HepG2 (cell line): ENCODE data around the gene CLBA1. TPM values are rescaled to one million over a fixed set of nuclear protein-coding genes. Genes with fewer than 3 reads are reported as not detected.

Experiments used
- FOXP1 ChIP-seq, 2 experiments: fragments of 450-650 bp in 1 of 2; IDR thresholded peaks; 2 replicates each; pipeline ENCODE4 v1.6.1; 2017 to 2018; ENCODE audit warnings: antibody characterized with exemption in 1 of 2
- HINFP ChIP-seq: sonication (generic); formaldehyde crosslinking; IDR thresholded peaks from 2 replicates; pipeline ENCODE4 v1.4.0; 2020; ENCODE audit warnings: low read depth, mild to moderate bottlenecking, missing genetic modification reagents
- HIVEP1 ChIP-seq: sonication (generic); formaldehyde crosslinking; IDR thresholded peaks from 2 replicates; pipeline ENCODE4 v1.4.0; 2020; ENCODE audit warnings: mild to moderate bottlenecking, missing genetic modification reagents
- MED8 ChIP-seq: sonication (generic); formaldehyde crosslinking; IDR thresholded peaks from 2 replicates; pipeline ENCODE4 v1.8.1; 2023; ENCODE audit warnings: mild to moderate bottlenecking, missing genetic modification reagents; ENCODE audit not compliant: insufficient replicate concordance
- MYC ChIP-seq: sonication (generic); formaldehyde crosslinking; IDR thresholded peaks from 2 replicates; pipeline ENCODE4 v1.9.0; 2021; ENCODE audit warnings: missing genetic modification reagents, borderline replicate concordance
- NCOR1 ChIP-seq: fragments of 200-600 bp; sonication (generic); IDR thresholded peaks from 2 replicates; pipeline ENCODE4 v1.7.0; 2017; ENCODE audit warnings: antibody characterized with exemption, low read length, borderline replicate concordance
- PATZ1 ChIP-seq: sonication (generic); formaldehyde crosslinking; IDR thresholded peaks from 2 replicates; pipeline ENCODE4 v1.4.0; 2020; ENCODE audit warnings: missing genetic modification reagents
- ZNF138 ChIP-seq: sonication (generic); formaldehyde crosslinking; IDR thresholded peaks from 2 replicates; pipeline ENCODE4 v1.5.0; 2020; ENCODE audit warnings: mild to moderate bottlenecking, low read depth, missing genetic modification reagents
- ZNF263 ChIP-seq: sonication (generic); formaldehyde crosslinking; IDR thresholded peaks from 2 replicates; pipeline ENCODE4 v1.4.0; 2020; ENCODE audit warnings: missing genetic modification reagents
- ZNF282 ChIP-seq: fragments of 450-650 bp; IDR thresholded peaks from 2 replicates; pipeline ENCODE4 v1.6.1; 2018; ENCODE audit not compliant: partially characterized antibody
- ZNF468 ChIP-seq: sonication (generic); formaldehyde crosslinking; IDR thresholded peaks from 2 replicates; pipeline ENCODE4 v1.8.0; 2022; ENCODE audit warnings: mild to moderate bottlenecking, moderate library complexity, missing genetic modification reagents
- ZNF563 ChIP-seq: sonication (generic); formaldehyde crosslinking; IDR thresholded peaks from 2 replicates; pipeline ENCODE4 v1.8.0; 2022; ENCODE audit warnings: mild to moderate bottlenecking, moderate library complexity, missing genetic modification reagents
- ZNF800 ChIP-seq: sonication (generic); formaldehyde crosslinking; IDR thresholded peaks from 2 replicates; pipeline ENCODE4 v1.4.0; 2020; ENCODE audit warnings: missing genetic modification reagents
- polyA plus RNA-seq, 8 experiments: library from polyadenylated mRNA; depleted of rRNA in 3 of 8; stranded (reverse) in 7 of 8; unstranded in 1 of 8; fragments of >200 nt; fragmentation: Illumina TruSeq in 4 of 8; extraction: Trizol in 4 of 8; gene quantifications; 2 replicates each; pipeline versions ENCODE4 v1.2.1 to v1.2.3, GENCODE V29; 2011 to 2016; ENCODE audit warnings: low read depth in 4 of 8, missing spikeins in 1 of 8, mixed read lengths in 1 of 8; ENCODE audit not compliant: insufficient read depth in 1 of 8
- total RNA-seq, 5 experiments: library from RNA; depleted of rRNA; stranded (reverse); fragments of >200 nt; fragmentation: Illumina TruSeq; extraction: Trizol; gene quantifications; 2 replicates each; pipeline ENCODE4 v1.2.3, GENCODE V29; 2016; ENCODE audit warnings: low read depth in 1 of 5
- TF ChIP-seq, protein P1 (sequence below): sonication (generic); formaldehyde crosslinking; IDR thresholded peaks from one replicate; pipeline ENCODE4 v1.5.1; 2020; ENCODE audit warnings: mild to moderate bottlenecking, missing genetic modification reagents; ENCODE audit errors: not compliant biosample characterization

Gene CLBA1
- total and polyA plus RNA-seq, 2 of the 13 experiments (the other 11 are each of a cell fraction or from before 2014, with no cell fraction given), result 1.2 to 1.4 TPM

DNA sequence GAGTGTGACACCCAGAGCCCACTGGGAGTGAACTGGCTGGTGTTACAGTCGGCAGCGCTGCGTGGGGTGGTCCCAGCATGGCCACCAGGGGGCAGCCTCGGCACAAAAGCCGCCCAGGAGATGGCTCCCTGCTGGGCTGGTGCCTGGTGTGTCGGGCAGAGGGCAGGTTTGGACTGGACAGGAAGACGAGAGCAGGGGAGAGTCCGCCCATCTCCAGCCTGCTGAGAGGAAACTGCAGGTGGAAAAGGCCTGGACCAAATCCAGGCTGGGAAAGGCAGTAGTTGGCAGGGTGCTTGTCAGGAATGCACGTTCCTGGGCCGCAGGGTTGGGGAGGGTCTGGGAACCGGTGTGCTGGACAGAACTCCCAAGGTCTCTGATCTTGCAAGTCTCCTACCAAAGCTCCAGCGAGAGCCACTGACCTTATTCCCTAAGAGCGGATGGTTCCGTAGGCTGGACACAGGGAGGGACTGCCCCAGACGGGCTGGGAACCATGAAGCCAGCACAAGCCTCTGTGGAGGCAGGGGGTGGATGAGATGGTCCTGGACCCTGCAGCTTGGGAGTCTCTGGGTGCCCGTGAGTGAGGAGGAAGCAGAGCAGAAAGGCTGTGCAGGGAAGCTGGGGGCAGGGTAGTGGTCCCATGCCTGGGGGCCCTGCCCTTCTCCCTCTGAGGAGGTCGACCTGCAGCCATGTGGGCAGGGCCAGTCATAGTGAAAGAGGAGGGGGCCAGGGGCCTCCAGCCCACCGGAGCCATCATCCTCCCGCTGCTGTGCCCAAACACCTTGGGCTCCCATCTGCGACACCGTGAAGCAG lies 9.2 kb upstream of the CLBA1 start (continued):
- TF ChIP-seq HIVEP1 (CRISPR knock-in tag) (no peak), HINFP (CRISPR knock-in tag) (0 out of 2 replicates have a peak, but pooled peaks have one; percentile 47), MYC (peak; percentile 14; the same call in 1 of the 2 replicates), ZNF138 (CRISPR knock-in tag) (no peak), ZNF800 (CRISPR knock-in tag) (no peak; the same call in 1 of the 2 replicates), ZNF563 (CRISPR knock-in tag) (no peak), ZNF282 (no peak), FOXP1 (IDR thresholded peaks at IDR 0.05) (no peak), FOXP1 (CRISPR knock-in tag; IDR thresholded peaks at IDR 0.05) (no peak), NCOR1 (no peak), MED8 (CRISPR knock-in tag) (no peak), ZNF263 (CRISPR knock-in tag) (0 out of 2 replicates have a peak, but pooled peaks have one; percentile 4), ZNF468 (CRISPR knock-in tag) (no peak), PATZ1 (CRISPR knock-in tag) (0 out of 2 replicates have a peak, but pooled peaks have one; percentile 13)
- TF ChIP-seq, protein P1, sequence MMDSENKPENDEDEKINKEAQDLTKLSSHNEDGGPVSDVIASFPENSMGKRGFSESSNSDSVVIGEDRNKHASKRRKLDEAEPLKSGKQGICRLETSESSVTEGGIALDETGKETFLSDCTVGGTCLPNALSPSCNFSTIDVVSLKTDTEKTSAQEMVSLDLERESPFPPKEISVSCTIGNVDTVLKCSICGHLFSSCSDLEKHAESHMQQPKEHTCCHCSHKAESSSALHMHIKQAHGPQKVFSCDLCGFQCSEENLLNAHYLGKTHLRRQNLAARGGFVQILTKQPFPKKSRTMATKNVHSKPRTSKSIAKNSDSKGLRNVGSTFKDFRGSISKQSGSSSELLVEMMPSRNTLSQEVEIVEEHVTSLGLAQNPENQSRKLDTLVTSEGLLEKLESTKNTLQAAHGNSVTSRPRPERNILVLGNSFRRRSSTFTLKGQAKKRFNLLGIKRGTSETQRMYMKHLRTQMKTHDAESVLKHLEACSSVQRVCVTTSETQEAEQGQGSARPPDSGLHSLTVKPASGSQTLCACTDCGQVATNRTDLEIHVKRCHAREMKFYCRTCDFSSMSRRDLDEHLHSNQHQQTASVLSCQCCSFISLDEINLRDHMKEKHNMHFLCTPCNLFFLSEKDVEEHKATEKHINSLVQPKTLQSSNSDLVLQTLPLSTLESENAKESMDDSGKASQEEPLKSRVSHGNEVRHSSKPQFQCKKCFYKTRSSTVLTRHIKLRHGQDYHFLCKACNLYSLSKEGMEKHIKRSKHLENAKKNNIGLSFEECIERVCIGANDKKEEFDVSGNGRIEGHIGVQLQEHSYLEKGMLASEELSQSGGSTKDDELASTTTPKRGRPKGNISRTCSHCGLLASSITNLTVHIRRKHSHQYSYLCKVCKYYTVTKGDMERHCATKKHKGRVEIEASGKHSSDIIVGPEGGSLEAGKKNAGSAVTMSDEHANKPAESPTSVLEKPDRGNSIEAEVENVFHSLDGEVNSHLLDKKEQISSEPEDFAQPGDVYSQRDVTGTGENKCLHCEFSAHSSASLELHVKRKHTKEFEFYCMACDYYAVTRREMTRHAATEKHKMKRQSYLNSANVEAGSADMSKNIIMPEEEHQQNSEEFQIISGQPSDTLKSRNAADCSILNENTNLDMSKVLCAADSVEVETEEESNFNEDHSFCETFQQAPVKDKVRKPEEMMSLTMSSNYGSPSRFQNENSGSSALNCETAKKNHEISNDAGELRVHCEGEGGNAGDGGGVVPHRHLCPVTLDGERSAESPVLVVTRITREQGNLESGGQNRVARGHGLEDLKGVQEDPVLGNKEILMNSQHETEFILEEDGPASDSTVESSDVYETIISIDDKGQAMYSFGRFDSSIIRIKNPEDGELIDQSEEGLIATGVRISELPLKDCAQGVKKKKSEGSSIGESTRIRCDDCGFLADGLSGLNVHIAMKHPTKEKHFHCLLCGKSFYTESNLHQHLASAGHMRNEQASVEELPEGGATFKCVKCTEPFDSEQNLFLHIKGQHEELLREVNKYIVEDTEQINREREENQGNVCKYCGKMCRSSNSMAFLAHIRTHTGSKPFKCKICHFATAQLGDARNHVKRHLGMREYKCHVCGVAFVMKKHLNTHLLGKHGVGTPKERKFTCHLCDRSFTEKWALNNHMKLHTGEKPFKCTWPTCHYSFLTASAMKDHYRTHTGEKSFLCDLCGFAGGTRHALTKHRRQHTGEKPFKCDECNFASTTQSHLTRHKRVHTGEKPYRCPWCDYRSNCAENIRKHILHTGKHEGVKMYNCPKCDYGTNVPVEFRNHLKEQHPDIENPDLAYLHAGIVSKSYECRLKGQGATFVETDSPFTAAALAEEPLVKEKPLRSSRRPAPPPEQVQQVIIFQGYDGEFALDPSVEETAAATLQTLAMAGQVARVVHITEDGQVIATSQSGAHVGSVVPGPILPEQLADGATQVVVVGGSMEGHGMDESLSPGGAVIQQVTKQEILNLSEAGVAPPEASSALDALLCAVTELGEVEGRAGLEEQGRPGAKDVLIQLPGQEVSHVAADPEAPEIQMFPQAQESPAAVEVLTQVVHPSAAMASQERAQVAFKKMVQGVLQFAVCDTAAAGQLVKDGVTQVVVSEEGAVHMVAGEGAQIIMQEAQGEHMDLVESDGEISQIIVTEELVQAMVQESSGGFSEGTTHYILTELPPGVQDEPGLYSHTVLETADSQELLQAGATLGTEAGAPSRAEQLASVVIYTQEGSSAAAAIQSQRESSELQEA (CRISPR knock-in tag), result no peak
